ENCODE results near the gene CELF4. TPM values are rescaled to one million over a fixed set of nuclear protein-coding genes. Genes with fewer than 3 reads are reported as not detected.

CELF4 gene
- total RNA-seq, 2 donors from 2014 or later: 3.3 to 4.7 TPM

- no peaks in the 10 kb centered on the region for H3K9me3 ChIP-seq
- no peak overlapping the region for H3K4me3 ChIP-seq
- TF ChIP-seq POLR2A (IDR thresholded peaks at IDR 0.05): no peak
- TF ChIP-seq, protein P1, sequence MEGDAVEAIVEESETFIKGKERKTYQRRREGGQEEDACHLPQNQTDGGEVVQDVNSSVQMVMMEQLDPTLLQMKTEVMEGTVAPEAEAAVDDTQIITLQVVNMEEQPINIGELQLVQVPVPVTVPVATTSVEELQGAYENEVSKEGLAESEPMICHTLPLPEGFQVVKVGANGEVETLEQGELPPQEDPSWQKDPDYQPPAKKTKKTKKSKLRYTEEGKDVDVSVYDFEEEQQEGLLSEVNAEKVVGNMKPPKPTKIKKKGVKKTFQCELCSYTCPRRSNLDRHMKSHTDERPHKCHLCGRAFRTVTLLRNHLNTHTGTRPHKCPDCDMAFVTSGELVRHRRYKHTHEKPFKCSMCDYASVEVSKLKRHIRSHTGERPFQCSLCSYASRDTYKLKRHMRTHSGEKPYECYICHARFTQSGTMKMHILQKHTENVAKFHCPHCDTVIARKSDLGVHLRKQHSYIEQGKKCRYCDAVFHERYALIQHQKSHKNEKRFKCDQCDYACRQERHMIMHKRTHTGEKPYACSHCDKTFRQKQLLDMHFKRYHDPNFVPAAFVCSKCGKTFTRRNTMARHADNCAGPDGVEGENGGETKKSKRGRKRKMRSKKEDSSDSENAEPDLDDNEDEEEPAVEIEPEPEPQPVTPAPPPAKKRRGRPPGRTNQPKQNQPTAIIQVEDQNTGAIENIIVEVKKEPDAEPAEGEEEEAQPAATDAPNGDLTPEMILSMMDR (IDR thresholded peaks at IDR 0.05): no peak
- H3K4me1 ChIP-seq: peaks cover 6% of the 10 kb centered on the region
- no peak for ATAC-seq
- no peak overlapping the region for H3K27ac ChIP-seq
- no peak for DNase-seq
- intact Hi-C loops (cut with DNase I): no loop called here
- H3K36me3 ChIP-seq (replicated peaks in 1 of 2; ENCODE audit: insufficient read depth in 1 of 2, low read depth in 2 of 2): no peaks in the 10 kb centered on the region
- WGBS, 2 donors: 51 to 52% methylated on average over 3 of the region's 3 CpGs
- H3K27me3 ChIP-seq: peaks cover 0 to 4% of the 10 kb centered on the region in 2 donors
Measured at GRCh38 chr18:37489998-37490397, 75.6 kb downstream of the CELF4 start.

- Histone ChIP-seq H3K9me3 (no peaks in the 10 kb centered on the region), H3K36me3 (replicated peaks in 1 of 2; ENCODE audit: insufficient read depth in 1 of 2, low read depth in 2 of 2) (no peaks in the 10 kb centered on the region), H3K27me3 (peaks cover 0 to 4% of the 10 kb centered on the region in 2 donors), H3K4me1 (peaks cover 8% of the 10 kb centered on the region), H3K27ac (no peak overlapping the region), H3K4me3 (no peak overlapping the region)
- DNase-seq: no peak
- 61 to 79% methylated on average over 9 of the region's 9 CpGs for WGBS, 2 donors
- TF ChIP-seq POLR2A (IDR thresholded peaks at IDR 0.05): no peak
- TF ChIP-seq, protein P1 (IDR thresholded peaks at IDR 0.05): no peak
- intact Hi-C loops (cut with DNase I): no loop called here
- ATAC-seq: no peak
Measured at GRCh38 chr18:37489011-37489410, 76.6 kb downstream of the CELF4 start.

GRCh38 chr18:37487400-37487867 is 78.2 kb downstream of the CELF4 start:
- H3K36me3 ChIP-seq (replicated peaks in 1 of 2; ENCODE audit: insufficient read depth in 1 of 2, low read depth in 2 of 2): no peaks in the 10 kb centered on the region
- DNase-seq (no peak), ATAC-seq (no peak)
- no peak overlapping the region for H3K27ac ChIP-seq
- H3K4me1 ChIP-seq: peaks cover 8% of the 10 kb centered on the region
- H3K4me3 ChIP-seq: no peak overlapping the region
- intact Hi-C loops (cut with DNase I): no loop called here
- no peaks in the 10 kb centered on the region for H3K9me3 ChIP-seq
- no peak for TF ChIP-seq POLR2A (IDR thresholded peaks at IDR 0.05)
- TF ChIP-seq, protein P1 (IDR thresholded peaks at IDR 0.05): no peak
- WGBS, 2 donors: 3 to 8% methylated on average over 13 of the region's 13 CpGs
- H3K27me3 ChIP-seq: peaks cover 0 to 4% of the 10 kb centered on the region in 2 donors

GRCh38 chr18:37486848-37487247 is 78.8 kb downstream of the CELF4 start:
- intact Hi-C loops (cut with DNase I): no loop called here
- 48 to 62% methylated on average over 5 of the region's 5 CpGs for WGBS, 2 donors
- Histone ChIP-seq H3K36me3 (replicated peaks in 1 of 2; ENCODE audit: insufficient read depth in 1 of 2, low read depth in 2 of 2) (no peaks in the 10 kb centered on the region), H3K9me3 (no peaks in the 10 kb centered on the region), H3K4me3 (no peak overlapping the region), H3K27ac (no peak overlapping the region), H3K27me3 (peaks cover 0 to 4% of the 10 kb centered on the region in 2 donors), H3K4me1 (peaks cover 8% of the 10 kb centered on the region)
- ATAC-seq: no peak
- no peak for TF ChIP-seq POLR2A (IDR thresholded peaks at IDR 0.05)
- TF ChIP-seq, protein P1 (IDR thresholded peaks at IDR 0.05): no peak
- DNase-seq: no peak

All from body of pancreas (tissue), 4 donors.